Testis (tissue), 3 donors: ENCODE results near the gene ELOVL1. TPM values are rescaled to one million over a fixed set of nuclear protein-coding genes. Genes with fewer than 3 reads are reported as not detected.

ENCODE experiments used
- DNase-seq: peaks from one replicate; pipeline ENCODE4 v3.0.0-alpha.2; 2019
- H3K27ac ChIP-seq, 2 donors: fragments of 200-600 bp; sonication (generic); one replicate each; pipeline ENCODE4 v1.5.1; 2019
- H3K27me3 ChIP-seq: fragments of 200-600 bp; sonication (generic); one replicate; pipeline ENCODE4 v1.5.1; 2019
- H3K36me3 ChIP-seq: fragments of 200-600 bp; sonication (generic); one replicate; pipeline ENCODE4 v1.5.1; 2017; ENCODE audit warnings: low read depth; ENCODE audit errors: missing control alignments
- H3K4me1 ChIP-seq: fragments of 200-600 bp; sonication (generic); one replicate; pipeline ENCODE4 v1.5.1; 2019
- H3K4me3 ChIP-seq, 2 donors: fragments of 200-600 bp; sonication (generic); one replicate each; pipeline ENCODE4 v1.5.1; 2017 to 2019
- H3K9me3 ChIP-seq: fragments of 200-600 bp; sonication (generic); one replicate; pipeline ENCODE4 v1.5.1; 2017
- POLR2A ChIP-seq: fragments of 450-650 bp; IDR thresholded peaks from one replicate; pipeline ENCODE4 v1.6.1; 2017; ENCODE audit warnings: antibody characterized with exemption, mild to moderate bottlenecking, moderate library complexity
- WGBS, 2 donors: methylation state at CpG; one replicate each; pipeline ENCODE4 v1.1.5; 2018; 5-methylcytosine and 5-hydroxymethylcytosine counted together
- intact Hi-C: fragments of 100-400 bp; cut with DNase I; formaldehyde crosslinking; loops from one replicate; pipeline ENCODE4 v1.15.1; 2023; ENCODE audit warnings: low total_unique reads
- polyA plus RNA-seq: library from polyadenylated mRNA; stranded (reverse); fragments of 350-450 nt; fragmentation: Illumina TruSeq; extraction: RNeasy Lipid Tissue Mini Kit (QIAGEN cat#74804); gene quantifications from one replicate; pipeline ENCODE4 v1.2.3, GENCODE V29; 2014; ENCODE audit warnings: low read depth, low replicate concordance; ENCODE audit not compliant: insufficient read depth
- total RNA-seq, 2 donors: library from RNA; depleted of rRNA; stranded (reverse); fragments of >200 nt; gene quantifications; one replicate each; pipeline ENCODE4 v1.2.3, GENCODE V29; 2016
- TF ChIP-seq, protein P1 (sequence below), 3 experiments: fragments of 450-650 bp in 2 of 3; fragments of 200-600 bp in 1 of 3; sonication (generic) in 1 of 3; IDR thresholded peaks; one replicate each; pipeline ENCODE4 v1.5.1; 2016 to 2019; ENCODE audit warnings: antibody characterized with exemption in 3 of 3, mild to moderate bottlenecking in 2 of 3, moderate library complexity in 1 of 3

Gene ELOVL1
- total and polyA plus RNA-seq, 3 donors from 2014 or later = 30.6 to 51.5 (median 40.1) TPM

DNA sequence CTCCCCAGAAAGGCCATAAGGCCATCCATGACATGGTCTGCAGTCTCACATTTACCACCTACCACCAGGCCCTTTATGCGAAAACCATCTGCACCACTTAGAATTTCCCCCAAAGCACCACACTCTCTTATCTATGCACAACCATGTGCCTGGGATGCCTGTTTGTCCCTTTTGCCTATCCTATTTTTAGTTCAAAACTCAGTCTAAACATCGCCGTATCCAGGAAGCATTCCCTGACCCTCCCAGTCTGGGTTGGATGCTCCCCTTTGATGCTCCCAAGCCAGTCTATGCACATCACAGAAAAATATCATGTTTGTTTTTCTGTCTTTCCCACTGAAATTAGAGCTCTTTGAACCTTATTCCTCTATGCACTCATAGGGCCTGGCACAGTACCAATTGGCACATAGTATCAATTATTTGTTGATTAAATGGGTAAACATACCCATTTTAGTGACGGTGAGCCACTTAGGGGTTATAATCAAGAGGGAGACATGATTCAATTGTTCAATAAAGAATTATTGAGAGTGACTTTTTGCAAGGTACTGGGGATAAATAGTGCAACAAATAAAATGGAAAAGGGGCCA is 23.5 kb downstream of the ELOVL1 start:
- H3K4me1 ChIP-seq = no peaks in the 10 kb centered on the region
- no peak for TF ChIP-seq POLR2A
- TF ChIP-seq, protein P1, sequence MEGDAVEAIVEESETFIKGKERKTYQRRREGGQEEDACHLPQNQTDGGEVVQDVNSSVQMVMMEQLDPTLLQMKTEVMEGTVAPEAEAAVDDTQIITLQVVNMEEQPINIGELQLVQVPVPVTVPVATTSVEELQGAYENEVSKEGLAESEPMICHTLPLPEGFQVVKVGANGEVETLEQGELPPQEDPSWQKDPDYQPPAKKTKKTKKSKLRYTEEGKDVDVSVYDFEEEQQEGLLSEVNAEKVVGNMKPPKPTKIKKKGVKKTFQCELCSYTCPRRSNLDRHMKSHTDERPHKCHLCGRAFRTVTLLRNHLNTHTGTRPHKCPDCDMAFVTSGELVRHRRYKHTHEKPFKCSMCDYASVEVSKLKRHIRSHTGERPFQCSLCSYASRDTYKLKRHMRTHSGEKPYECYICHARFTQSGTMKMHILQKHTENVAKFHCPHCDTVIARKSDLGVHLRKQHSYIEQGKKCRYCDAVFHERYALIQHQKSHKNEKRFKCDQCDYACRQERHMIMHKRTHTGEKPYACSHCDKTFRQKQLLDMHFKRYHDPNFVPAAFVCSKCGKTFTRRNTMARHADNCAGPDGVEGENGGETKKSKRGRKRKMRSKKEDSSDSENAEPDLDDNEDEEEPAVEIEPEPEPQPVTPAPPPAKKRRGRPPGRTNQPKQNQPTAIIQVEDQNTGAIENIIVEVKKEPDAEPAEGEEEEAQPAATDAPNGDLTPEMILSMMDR (IDR thresholded peaks at IDR 0.05) = no peak
- peak overlapping the region in 1 of 2 donors; percentile 2 for H3K27ac ChIP-seq
- intact Hi-C loops = no loop called here
- no peaks in the 10 kb centered on the region for H3K27me3 ChIP-seq
- WGBS, 2 donors = 66 to 74% methylated on average over 4 of the region's 4 CpGs
- no peaks in the 10 kb centered on the region for H3K9me3 ChIP-seq
- H3K36me3 ChIP-seq = no peaks in the 10 kb centered on the region
- DNase-seq = no peak
- no peak overlapping the region for H3K4me3 ChIP-seq

DNA sequence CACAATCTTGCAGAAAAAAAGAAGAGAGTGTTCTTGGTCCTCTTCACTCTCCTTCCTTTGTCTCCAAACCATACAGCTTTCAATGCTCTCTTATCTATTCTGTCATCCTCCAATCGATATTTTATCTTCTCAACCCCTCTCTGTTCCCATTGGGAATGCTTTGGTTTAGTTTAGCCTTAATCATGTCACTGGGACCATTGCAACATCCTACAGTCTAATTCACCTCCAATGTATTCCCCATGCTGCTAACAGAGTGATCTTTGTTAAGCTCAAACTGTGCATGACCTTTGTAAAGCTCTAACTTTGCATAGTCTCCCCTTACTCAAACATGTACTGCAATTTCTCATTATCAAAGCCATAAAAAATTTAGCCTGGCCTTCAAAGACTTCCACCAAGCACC is 27.3 kb downstream of the ELOVL1 start:
- no peaks in the 10 kb centered on the region for H3K4me1 ChIP-seq
- H3K9me3 ChIP-seq = no peaks in the 10 kb centered on the region
- H3K27ac ChIP-seq = no peak overlapping the region
- H3K27me3 ChIP-seq = no peaks in the 10 kb centered on the region
- no peak for DNase-seq
- intact Hi-C loops = no loop called here
- WGBS, 2 donors = 55 to 62% methylated on average over 1 of the region's 1 CpG
- no peak overlapping the region for H3K4me3 ChIP-seq
- H3K36me3 ChIP-seq = no peaks in the 10 kb centered on the region
- TF ChIP-seq, protein P1 (IDR thresholded peaks at IDR 0.05) = no peak
- no peak for TF ChIP-seq POLR2A

DNA sequence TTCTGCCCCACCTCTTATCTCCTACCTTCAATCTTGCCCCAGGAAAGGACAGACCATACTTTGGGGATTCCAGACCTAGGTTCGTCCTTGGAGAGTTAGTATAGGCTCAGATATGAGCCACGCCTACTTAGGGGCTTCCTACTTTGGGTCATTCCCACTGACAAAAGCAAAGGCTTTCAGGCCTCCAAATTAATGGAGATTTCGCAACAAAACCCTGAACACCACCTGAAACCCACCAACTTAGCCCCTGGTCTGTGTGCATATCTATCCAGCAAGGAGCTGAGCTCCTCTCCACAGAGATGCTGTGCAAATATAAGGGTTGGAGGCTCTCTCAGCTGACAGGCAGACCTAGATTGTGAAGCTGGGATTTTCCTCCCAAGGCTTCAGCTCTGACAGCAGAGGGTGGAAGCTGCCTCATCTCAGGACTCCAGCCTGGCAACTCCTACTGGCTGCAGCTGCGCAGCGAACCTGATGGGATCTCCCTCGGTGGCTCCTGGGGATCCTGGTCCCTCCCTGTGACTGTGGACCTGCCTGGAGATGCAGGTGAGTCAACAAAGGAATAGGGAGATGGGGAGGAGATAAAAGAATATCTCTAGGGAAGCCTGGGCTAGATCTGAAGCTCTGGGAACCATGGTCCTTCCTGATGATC is 28.1 kb downstream of the ELOVL1 start:
- H3K36me3 ChIP-seq = no peaks in the 10 kb centered on the region
- intact Hi-C loops = no loop called here
- no peaks in the 10 kb centered on the region for H3K27me3 ChIP-seq
- TF ChIP-seq, protein P1 (IDR thresholded peaks at IDR 0.05) = no peak
- no peak for TF ChIP-seq POLR2A
- no peaks in the 10 kb centered on the region for H3K4me1 ChIP-seq
- no peak overlapping the region for H3K4me3 ChIP-seq
- no peak overlapping the region for H3K27ac ChIP-seq
- DNase-seq = no peak
- 93 to 94% methylated on average over 6 of the region's 6 CpGs for WGBS, 2 donors
- no peaks in the 10 kb centered on the region for H3K9me3 ChIP-seq

DNA sequence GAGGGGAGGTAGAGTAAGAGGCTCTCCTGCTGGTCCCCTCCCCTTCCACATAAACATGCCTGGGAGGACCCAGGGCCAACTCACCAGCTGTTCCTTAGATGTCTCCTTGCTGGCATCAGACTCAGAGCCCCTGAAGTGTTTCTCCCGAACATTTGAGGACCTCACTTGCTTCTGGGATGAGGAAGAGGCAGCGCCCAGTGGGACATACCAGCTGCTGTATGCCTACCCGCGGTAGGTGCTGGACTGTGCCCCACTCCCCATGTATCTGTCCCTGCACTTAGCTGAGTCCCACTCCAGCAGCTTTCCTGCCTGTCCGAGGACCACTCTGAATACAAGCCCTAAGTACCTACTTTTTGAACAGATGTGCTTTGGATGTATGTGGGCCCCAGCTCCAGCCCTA is 29.8 kb downstream of the ELOVL1 start:
- H3K27me3 ChIP-seq = no peaks in the 10 kb centered on the region
- H3K36me3 ChIP-seq = no peaks in the 10 kb centered on the region
- no peak overlapping the region for H3K27ac ChIP-seq
- no peaks in the 10 kb centered on the region for H3K4me1 ChIP-seq
- H3K4me3 ChIP-seq = no peak overlapping the region
- intact Hi-C loops = no loop called here
- no peaks in the 10 kb centered on the region for H3K9me3 ChIP-seq
- WGBS, 2 donors = 84 to 100% methylated on average over 1 to 5 of the region's 5 CpGs
- DNase-seq = no peak
- TF ChIP-seq, protein P1 (IDR thresholded peaks at IDR 0.05) = no peak
- no peak for TF ChIP-seq POLR2A

DNA sequence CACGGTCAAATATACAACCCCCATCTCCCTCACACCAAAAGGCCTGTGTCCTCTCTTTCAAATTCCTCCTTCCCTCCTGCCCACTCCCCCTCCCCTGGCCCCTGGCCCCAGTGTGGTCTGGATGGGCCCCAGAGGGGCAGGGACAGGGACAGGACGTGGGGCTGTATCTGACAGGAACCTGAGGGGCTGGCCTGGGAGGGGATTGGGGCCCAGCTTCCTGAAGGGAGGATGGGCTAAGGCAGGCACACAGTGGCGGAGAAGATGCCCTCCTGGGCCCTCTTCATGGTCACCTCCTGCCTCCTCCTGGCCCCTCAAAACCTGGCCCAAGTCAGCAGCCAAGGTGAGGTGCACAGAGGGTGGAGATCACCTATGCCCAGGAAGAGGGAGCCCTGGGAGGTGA is 30.2 kb downstream of the ELOVL1 start, which contains the start of gene MPL:
Gene MPL, plus strand, starts transcription at position 231 of the 400 bp plus-strand sequence. Its CDS starts 31 bp downstream, at position 262.
- no peaks in the 10 kb centered on the region for H3K9me3 ChIP-seq
- no peak within 1 kb of the TSS for H3K27ac ChIP-seq
- WGBS, 2 donors = 90 to 91% methylated on average over 2 to 3 of the region's 3 CpGs
- H3K27me3 ChIP-seq = no peaks in the 10 kb centered on the region
- H3K4me3 ChIP-seq = no peak within 1 kb of the TSS
- H3K4me1 ChIP-seq = no peaks in the 10 kb centered on the region
- intact Hi-C loops = no loop called here
- H3K36me3 ChIP-seq = no peaks in the 10 kb centered on the region
- TF ChIP-seq, protein P1 (IDR thresholded peaks at IDR 0.05) = no peak
- no peak for TF ChIP-seq POLR2A
- DNase-seq = no peak
